Heart left ventricle (tissue), 16 donors: ENCODE measurements around the gene HLA-DOA. TPM values are rescaled to one million over a fixed set of nuclear protein-coding genes. Genes with fewer than 3 reads are reported as not detected.

Source experiments
- ATAC-seq, 4 donors: fragments of 200-7000 bp; cut with Tn5 transposase; one replicate each; pipeline ENCODE4 v1.9.1; 2020 to 2022; ENCODE audit warnings: moderate library complexity in 4 of 4, mild to moderate bottlenecking in 3 of 4, moderate number of reproducible peaks in 1 of 4
- DNase-seq, 5 donors: peaks; one replicate each; pipeline ENCODE4 v3.0.0-alpha.2; 2020
- H3K27ac ChIP-seq, 12 donors: fragments of 200-600 bp; sonication (generic) in 4 of 12; one replicate each; pipeline versions ENCODE4 v1.5.0 to v1.8.0; 2016 to 2022; ENCODE audit warnings: mild to moderate bottlenecking in 2 of 12
- H3K27me3 ChIP-seq, 9 donors: fragments of 200-600 bp; sonication (generic) in 2 of 9; one replicate each; pipeline versions ENCODE4 v1.5.1 to v1.8.0; 2016 to 2022; ENCODE audit warnings: mild to moderate bottlenecking in 3 of 9
- H3K36me3 ChIP-seq, 9 donors: fragments of 200-600 bp; sonication (generic) in 2 of 9; one replicate each; pipeline versions ENCODE4 v1.5.0 to v1.8.0; 2018 to 2022; ENCODE audit warnings: mild to moderate bottlenecking in 2 of 9
- H3K4me1 ChIP-seq, 12 donors: fragments of 200-600 bp; sonication (generic) in 4 of 12; one replicate each; pipeline versions ENCODE4 v1.5.0 to v1.8.0; 2016 to 2022; ENCODE audit warnings: mild to moderate bottlenecking in 3 of 12
- H3K4me3 ChIP-seq, 12 donors: fragments of 200-600 bp; sonication (generic) in 4 of 12; one replicate each; pipeline versions ENCODE4 v1.5.0 to v1.8.0; 2017 to 2022; ENCODE audit warnings: mild to moderate bottlenecking in 9 of 12, moderate library complexity in 4 of 12
- H3K9me3 ChIP-seq, 12 donors: fragments of 200-600 bp; sonication (generic) in 4 of 12; one replicate each; pipeline versions ENCODE4 v1.5.0 to v1.8.0; 2016 to 2022; ENCODE audit warnings: mild to moderate bottlenecking in 1 of 12
- CTCF ChIP-seq, 12 donors: fragments of 200-600 bp; sonication (generic) in 4 of 12; IDR thresholded peaks; one replicate each; pipeline versions ENCODE4 v1.5.0 to v1.8.0; 2018 to 2022; ENCODE audit warnings: antibody characterized with exemption in 12 of 12, mild to moderate bottlenecking in 5 of 12
- POLR2A ChIP-seq, 2 donors: fragments of 450-650 bp; IDR thresholded peaks; one replicate each; pipeline ENCODE4 v1.6.1; 2017; ENCODE audit warnings: antibody characterized with exemption in 2 of 2, mild to moderate bottlenecking in 2 of 2, moderate library complexity in 2 of 2
- WGBS, 4 donors: extraction: QIAGEN DNeasy Blood & Tissue Kit in 2 of 4; methylation state at CpG; one replicate each; pipeline versions ENCODE4 v1.1.5 to v1.1.7; 2013 to 2018; 5-methylcytosine and 5-hydroxymethylcytosine counted together
- intact Hi-C, 10 donors: fragments of 100-400 bp; cut with DNase I; formaldehyde crosslinking; loops; one replicate each; pipeline versions ENCODE4 v1.11.1 to v1.14.2; 2022
- polyA plus RNA-seq, 2 donors: library from polyadenylated mRNA; stranded (reverse); fragments of 200-250 nt; gene quantifications; one replicate each; pipeline ENCODE4 v1.2.3, GENCODE V29; 2013
- total RNA-seq, 9 donors: library from RNA; depleted of rRNA in 2 of 9; stranded (reverse); fragments of >200 nt in 2 of 9; fragmentation: NEBNext Ultra II Directional in 3 of 9; extraction: Animal tissue kit (Norgen Biotek cat#: 25700) in 3 of 9; gene quantifications; one replicate each; pipeline versions ENCODE4 v1.1.0 to v1.2.4, GENCODE V29; 2016 to 2023
- donor health status: ischemic (EF 13 %, LVEDD 7.1; RV severe dilation, severe dysfunction).
- donor health status: healthy with polysubstance abuse.
- donor health status: DM: no; HTN: yes; CAD: no.
- donor health status: DM: no; HTN: no; CAD: no.
- donor health status: ischemic (EF 25% LVEDD 6.9; RV normal size, moderate dysfunction).
- donor health status: ischemic (EF 25% LVEDD 5.7; RV mildly dilated, moderate dysfunction).
- donor health status: healthy.
- donor health status: DM: yes; HTN: yes; CAD: no.
- donor health status: ischemic (EF 35%, LVEDD 5.7; RV mildly dilated, moderate dysfunction).
- donor health status: nonischemic (EF 11% LVEDD 7.7; RV severe dilation, severe dysfunction).
- donor health status: DM: yes; HTN: yes; CAD: no.
- donor health status: PGD.
- donor health status: ischemic (EF 29% LVEDD 5.4; RV normal size, mild dysfunction).
- donor health status: nonischemic (EF 23%, LVEDD 6.1; RV moderate dilation, normal function).

The HLA-DOA gene
- total and polyA plus RNA-seq, 11 donors, result 0.44 to 32.4 (median 1.3) TPM

- DNase-seq (no peak), ATAC-seq (no peak)
- 3 to 4% (median 4%) methylated on average over 16 of the region's 16 CpGs for WGBS, 4 donors
- peak overlapping the region; percentile 97 to 100 (median 100) for H3K27ac ChIP-seq
- H3K9me3 ChIP-seq, result no peaks in the 10 kb centered on the region
- peaks cover 0 to 50% (median 16%) of the 10 kb centered on the region in 12 donors for H3K4me1 ChIP-seq
- peaks cover 0 to 3% (median 2%) of the 10 kb centered on the region in 9 donors for H3K36me3 ChIP-seq
- peak overlapping the region; percentile 63 to 100 (median 80) for H3K4me3 ChIP-seq
- TF ChIP-seq POLR2A (IDR thresholded peaks at IDR 0.05) (no peak), CTCF (IDR thresholded peaks at IDR 0.05) (peak; percentile 15 to 77 (median 49))
- intact Hi-C loops, result loop anchor here in 3 of 10 donors (1.0 to 5.0 kb wide), 4 partner anchors 14 to 125 kb away; partner anchors contain the start of genes HLA-DMA (in 3 of the 3) and PSMB8 (in 1 of the 3)
- H3K27me3 ChIP-seq, result no peaks in the 10 kb centered on the region
Observed at GRCh38 chr6:32967151-32968091, 42.0 kb downstream of the HLA-DOA start.

GRCh38 chr6:32964776-32965175 is 44.6 kb downstream of the HLA-DOA start:
- Histone ChIP-seq H3K36me3 (no peaks in the 10 kb centered on the region), H3K4me1 (peaks cover 0 to 60% (median 16%) of the 10 kb centered on the region in 12 donors), H3K27ac (peak overlapping the region in 1 of 12 donors; percentile 99), H3K9me3 (no peaks in the 10 kb centered on the region), H3K4me3 (no peak overlapping the region), H3K27me3 (no peaks in the 10 kb centered on the region)
- WGBS, 4 donors, result 89 to 95% (median 91%) methylated on average over 5 of the region's 5 CpGs
- ATAC-seq (no peak), DNase-seq (no peak)
- intact Hi-C loops, result loop anchor here in 3 of 10 donors (1.0 to 5.0 kb wide), 3 partner anchors 28 to 122 kb away; partner anchors contain the start of gene PSMB8 (in 1 of the 3)
- TF ChIP-seq POLR2A (IDR thresholded peaks at IDR 0.05) (no peak), CTCF (IDR thresholded peaks at IDR 0.05) (no peak)

- no peaks in the 10 kb centered on the region for H3K27me3 ChIP-seq
- H3K4me3 ChIP-seq, result no peak overlapping the region
- H3K36me3 ChIP-seq, result no peaks in the 10 kb centered on the region
- DNase-seq (no peak), ATAC-seq (no peak)
- intact Hi-C loops, result no loop called here
- H3K9me3 ChIP-seq, result no peaks in the 10 kb centered on the region
- TF ChIP-seq CTCF (IDR thresholded peaks at IDR 0.05) (no peak), POLR2A (IDR thresholded peaks at IDR 0.05) (no peak)
- peaks cover 0 to 60% (median 16%) of the 10 kb centered on the region in 12 donors for H3K4me1 ChIP-seq
- peak overlapping the region in 1 of 12 donors; percentile 50 for H3K27ac ChIP-seq
- WGBS, 4 donors, result 55 to 67% (median 64%) methylated on average over 1 of the region's 1 CpG
Observed at GRCh38 chr6:32963866-32964265, 45.5 kb downstream of the HLA-DOA start.

GRCh38 chr6:32962213-32962826 is 47.1 kb downstream of the HLA-DOA start:
- Histone ChIP-seq H3K4me1 (peaks cover 0 to 56% (median 12%) of the 10 kb centered on the region in 12 donors), H3K9me3 (no peaks in the 10 kb centered on the region), H3K36me3 (no peaks in the 10 kb centered on the region), H3K27ac (no peak overlapping the region), H3K4me3 (no peak overlapping the region), H3K27me3 (no peaks in the 10 kb centered on the region)
- intact Hi-C loops, result no loop called here
- DNase-seq (no peak), ATAC-seq (no peak)
- TF ChIP-seq CTCF (IDR thresholded peaks at IDR 0.05), result no peak
- no peak for TF ChIP-seq POLR2A (IDR thresholded peaks at IDR 0.05)
- 68 to 83% (median 79%) methylated on average over 1 of the region's 1 CpG for WGBS, 4 donors
